GM12875 (cell line): ENCODE data around the gene SEC24C.

Source experiments
- H3K4me3 ChIP-seq: one replicate; pipeline ENCODE4 v1.5.1; 2011; ENCODE audit warnings: low read depth, low read length, control low read depth
- CTCF ChIP-seq: IDR thresholded peaks from 2 replicates; pipeline ENCODE4 v1.5.1; 2011; ENCODE audit warnings: low read depth, mild to moderate bottlenecking, control low read depth, inconsistent platforms, low read length, moderate library complexity, borderline replicate concordance; ENCODE audit not compliant: insufficient read depth

Gene SEC24C

GRCh38 chr10:73750819-73751218, 6.6 kb downstream of the SEC24C start:
- H3K4me3 ChIP-seq = no peak overlapping the region

GRCh38 chr10:73756183-73756582, 12.0 kb downstream of the SEC24C start:
- TF ChIP-seq CTCF = no peak

More at GRCh38 chr10:73750819-73751218, 6.6 kb downstream of the SEC24C start:
- no peak for TF ChIP-seq CTCF

DNA sequence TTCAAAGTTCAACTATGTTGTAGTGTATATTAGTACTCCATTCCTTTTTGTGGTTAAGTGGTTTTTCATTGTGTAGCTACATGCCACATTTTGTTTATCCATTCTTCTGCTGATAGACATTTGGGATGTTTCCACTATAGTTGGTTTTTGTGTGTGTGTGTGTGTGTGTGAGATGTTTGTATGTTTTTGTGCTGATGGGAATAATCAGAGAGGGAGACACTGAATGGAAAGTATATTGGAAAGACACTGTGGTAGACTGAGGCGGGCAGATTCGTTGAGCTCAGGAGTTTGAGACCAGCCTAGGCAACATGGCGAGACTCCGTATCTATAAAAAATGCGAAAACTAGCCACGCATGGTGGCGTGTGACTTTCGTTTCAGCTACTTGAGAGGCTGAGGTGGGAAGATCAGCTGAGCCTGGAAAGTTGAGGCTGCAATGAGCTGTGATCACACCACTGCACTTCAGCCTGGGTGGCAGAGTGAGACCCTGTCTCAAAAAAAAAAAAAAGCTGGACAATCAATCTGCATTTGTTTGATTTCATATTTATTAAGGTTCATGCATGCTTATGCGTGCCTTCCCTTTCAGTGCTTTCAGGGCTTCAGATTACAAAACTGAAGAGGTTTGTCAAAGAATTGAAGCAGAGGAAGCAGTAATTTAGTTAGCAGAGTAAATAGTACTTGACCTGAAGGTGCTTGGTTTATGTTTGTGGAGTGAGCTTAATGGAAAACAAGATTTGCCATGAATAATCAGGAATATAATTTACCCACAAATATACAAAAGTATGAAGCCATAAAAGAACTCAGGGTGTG, 14.7 kb downstream of the SEC24C start:
- TF ChIP-seq CTCF = no peak
- H3K4me3 ChIP-seq = no peak overlapping the region

More at GRCh38 chr10:73756183-73756582, 12.0 kb downstream of the SEC24C start:
- no peak overlapping the region for H3K4me3 ChIP-seq

DNA sequence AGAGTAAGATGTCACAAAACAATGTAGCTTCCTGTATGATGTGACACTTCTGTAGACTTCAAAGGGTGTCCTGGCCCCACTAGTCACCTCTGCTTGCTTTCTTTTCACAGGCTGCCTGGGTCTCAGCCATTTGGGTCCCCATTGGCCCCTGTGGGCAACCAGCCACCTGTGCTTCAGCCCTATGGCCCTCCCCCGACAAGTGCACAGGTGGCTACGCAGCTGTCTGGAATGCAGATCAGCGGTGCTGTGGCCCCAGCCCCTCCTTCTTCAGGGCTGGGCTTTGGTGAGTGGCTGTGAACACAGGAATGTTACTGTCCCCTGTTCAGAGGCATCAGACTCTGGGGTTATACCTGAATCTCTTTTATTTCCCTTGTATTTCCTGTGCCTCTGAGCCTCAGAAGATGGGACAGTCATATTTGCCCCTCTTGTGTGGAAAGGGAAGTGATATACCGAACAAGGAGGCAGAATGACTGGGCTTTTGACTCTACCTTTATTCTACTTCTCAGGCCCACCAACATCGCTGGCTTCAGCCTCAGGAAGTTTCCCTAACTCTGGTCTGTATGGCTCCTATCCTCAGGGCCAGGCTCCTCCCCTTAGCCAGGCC, 15.4 kb downstream of the SEC24C start:
- H3K4me3 ChIP-seq = no peak overlapping the region
- TF ChIP-seq CTCF = no peak

- no peak overlapping the region for H3K4me3 ChIP-seq
- TF ChIP-seq CTCF = no peak
Observed at GRCh38 chr10:73761781-73762180, 17.6 kb downstream of the SEC24C start.

- no peak for TF ChIP-seq CTCF
- no peak overlapping the region for H3K4me3 ChIP-seq
Observed at GRCh38 chr10:73762915-73763314, 18.7 kb downstream of the SEC24C start.

DNA sequence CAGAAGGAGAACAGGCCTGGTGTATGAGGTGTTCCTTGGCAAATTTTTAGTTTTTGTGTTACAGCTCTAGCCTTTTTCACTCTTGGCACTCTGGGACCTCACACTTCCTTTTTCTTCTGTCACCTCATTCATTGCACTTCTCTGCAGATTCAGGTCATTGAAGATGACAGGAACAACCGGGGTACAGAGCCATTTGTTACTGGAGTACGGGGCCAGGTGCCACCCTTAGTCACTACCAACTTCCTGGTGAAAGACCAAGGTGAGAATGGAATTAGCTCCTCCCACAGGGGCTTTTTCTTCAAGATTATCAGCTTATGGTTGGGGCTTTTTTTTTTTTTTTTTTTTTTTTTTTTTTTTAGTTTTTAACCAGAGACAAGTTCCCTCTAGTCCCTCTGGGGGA, 19.2 kb downstream of the SEC24C start:
- H3K4me3 ChIP-seq = no peak overlapping the region
- no peak for TF ChIP-seq CTCF
